SH-SY5Y (cell line): ENCODE results near the gene MAVS.
A peak's percentile ranks its signal among the peaks of the same experiment; 100 is the strongest.

ENCODE experiments used
- GATA2 ChIP-seq: IDR thresholded peaks from 2 replicates; pipeline ENCODE4 v1.6.1; 2011; ENCODE audit warnings: mild to moderate bottlenecking, low read depth, low read length
- GATA3 ChIP-seq: IDR thresholded peaks from 2 replicates; pipeline ENCODE4 v1.6.1; 2011; ENCODE audit warnings: low read depth, mild to moderate bottlenecking, low read length, moderate library complexity

MAVS gene

DNA sequence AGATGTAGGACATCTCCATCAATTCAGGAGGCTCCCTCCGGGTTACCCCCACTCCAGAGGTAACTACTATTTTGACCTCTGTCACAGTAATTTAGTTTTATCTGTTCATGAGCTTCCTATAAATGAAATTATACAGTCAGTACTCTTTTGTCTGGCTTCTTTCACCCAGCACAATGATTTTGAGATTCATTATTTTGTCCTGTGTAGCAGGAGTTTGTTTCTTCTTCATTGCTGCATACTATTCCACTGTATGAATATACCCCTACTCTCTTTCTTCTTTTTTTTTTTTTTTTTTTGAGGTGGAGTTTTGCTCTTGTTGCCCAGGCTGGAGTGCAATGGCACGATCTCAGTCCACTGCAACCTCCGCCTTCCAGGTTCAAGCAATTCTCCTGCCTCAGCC lies 38.1 kb upstream of the MAVS start:
- no peak for TF ChIP-seq GATA3
- no peak for TF ChIP-seq GATA2

GRCh38 chr20:3811467-3812258 lies 35.0 kb upstream of the MAVS start:
- no peak for TF ChIP-seq GATA3
- TF ChIP-seq GATA2: peak; percentile 36

GRCh38 chr20:3812259-3812681 lies 34.4 kb upstream of the MAVS start:
- TF ChIP-seq GATA2 (no peak), GATA3 (no peak)

DNA sequence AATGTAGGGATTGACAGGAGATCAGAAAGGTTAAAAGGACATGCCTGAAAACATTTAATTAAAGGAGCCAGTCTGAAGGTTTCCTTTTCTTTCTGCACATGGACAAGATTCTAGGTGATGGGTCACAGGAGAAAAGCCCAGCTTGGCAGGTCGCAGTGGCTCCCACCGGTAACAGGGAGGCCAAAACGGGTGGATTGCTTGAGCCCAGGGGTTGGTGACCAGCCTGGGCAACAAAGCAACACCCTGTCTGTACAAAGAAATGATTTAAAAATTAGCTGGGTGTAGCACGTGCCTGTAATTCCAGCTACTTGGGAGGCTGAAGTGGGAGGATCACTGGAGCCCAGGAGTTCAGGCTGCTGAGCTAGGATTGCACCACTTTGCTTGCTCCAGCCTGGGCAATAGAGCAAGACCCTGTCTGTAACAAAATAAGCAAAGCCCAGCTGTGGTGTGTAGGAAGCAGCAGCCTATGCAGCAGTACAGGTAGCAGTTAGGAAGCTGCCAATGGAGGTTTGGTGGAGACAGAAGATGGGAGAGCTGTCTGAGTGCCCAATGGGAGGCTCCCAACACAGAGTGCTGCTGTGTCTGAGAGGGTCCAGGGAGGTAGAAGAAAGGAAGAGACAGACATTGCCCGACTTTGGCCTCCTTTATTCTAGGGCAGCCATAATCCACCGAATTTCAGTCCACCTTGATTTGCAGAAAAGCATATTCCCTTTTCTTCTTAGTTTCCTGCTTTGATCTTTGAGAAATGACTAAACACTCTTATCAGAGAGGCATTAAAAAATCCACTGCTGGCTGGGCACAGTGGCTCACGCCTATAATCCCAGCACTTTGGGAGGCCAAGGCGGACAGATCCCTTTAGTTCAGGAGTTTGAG lies 33.4 kb upstream of the MAVS start:
- TF ChIP-seq GATA2 (no peak), GATA3 (no peak)

- no peak for TF ChIP-seq GATA2
- TF ChIP-seq GATA3: no peak
Observed at GRCh38 chr20:3813848-3814581, 32.6 kb upstream of the MAVS start.

- TF ChIP-seq GATA3: no peak
- no peak for TF ChIP-seq GATA2
Observed at GRCh38 chr20:3814928-3815495, 31.6 kb upstream of the MAVS start.

- TF ChIP-seq GATA2 (no peak), GATA3 (no peak)
Observed at GRCh38 chr20:3815703-3816315, 30.8 kb upstream of the MAVS start.

DNA sequence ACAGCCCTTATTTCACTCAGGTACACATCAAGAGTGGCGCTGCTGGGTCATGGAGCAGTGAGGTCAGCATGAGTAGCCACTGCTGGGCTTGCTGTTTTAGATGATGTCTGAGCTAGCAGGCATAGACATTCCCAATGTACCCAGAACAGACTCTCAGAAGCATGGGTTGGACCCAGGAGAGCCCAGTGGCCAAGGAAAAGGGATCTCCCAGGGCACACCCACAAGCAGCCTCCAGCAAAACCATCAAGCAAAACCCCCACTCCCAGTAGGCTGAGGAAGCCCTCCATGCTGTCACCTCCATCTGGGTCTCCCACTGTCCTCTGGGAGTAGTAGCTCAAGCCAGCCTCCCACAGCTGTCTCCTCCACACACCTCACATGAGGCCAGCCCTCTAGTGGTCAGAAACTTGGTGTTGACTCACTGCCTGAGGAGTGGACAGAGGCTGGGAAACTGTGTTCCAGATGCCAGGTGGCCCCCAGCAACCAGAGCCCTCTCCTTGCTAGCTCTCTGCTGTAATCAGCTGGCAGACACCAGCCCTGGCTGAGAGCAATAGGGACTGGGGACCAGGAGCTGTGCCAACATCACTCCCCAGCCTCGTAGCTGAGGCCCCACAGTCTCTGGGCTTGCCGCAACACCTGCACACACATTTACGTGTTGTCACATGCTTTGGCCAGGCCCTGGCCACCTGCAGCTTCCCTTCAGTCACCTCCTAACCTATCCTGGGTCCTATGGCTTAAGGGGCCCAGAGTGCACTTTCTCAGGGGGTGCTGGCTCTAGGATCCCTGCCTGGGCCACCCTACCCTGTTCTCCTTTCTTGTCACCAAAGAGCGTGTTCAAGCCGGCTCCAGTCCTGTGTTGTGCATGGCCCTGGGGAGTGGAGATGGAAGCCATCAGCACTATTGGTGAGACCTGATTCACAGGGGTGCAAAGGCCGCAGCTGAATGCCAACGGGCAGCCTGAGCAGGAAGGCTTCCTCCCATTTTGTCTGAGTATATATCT lies 28.2 kb upstream of the MAVS start:
- TF ChIP-seq GATA3 (no peak), GATA2 (no peak; the same call in 1 of the 2 replicates)

GRCh38 chr20:3819411-3820047 lies 27.1 kb upstream of the MAVS start:
- no peak for TF ChIP-seq GATA2
- no peak for TF ChIP-seq GATA3

DNA sequence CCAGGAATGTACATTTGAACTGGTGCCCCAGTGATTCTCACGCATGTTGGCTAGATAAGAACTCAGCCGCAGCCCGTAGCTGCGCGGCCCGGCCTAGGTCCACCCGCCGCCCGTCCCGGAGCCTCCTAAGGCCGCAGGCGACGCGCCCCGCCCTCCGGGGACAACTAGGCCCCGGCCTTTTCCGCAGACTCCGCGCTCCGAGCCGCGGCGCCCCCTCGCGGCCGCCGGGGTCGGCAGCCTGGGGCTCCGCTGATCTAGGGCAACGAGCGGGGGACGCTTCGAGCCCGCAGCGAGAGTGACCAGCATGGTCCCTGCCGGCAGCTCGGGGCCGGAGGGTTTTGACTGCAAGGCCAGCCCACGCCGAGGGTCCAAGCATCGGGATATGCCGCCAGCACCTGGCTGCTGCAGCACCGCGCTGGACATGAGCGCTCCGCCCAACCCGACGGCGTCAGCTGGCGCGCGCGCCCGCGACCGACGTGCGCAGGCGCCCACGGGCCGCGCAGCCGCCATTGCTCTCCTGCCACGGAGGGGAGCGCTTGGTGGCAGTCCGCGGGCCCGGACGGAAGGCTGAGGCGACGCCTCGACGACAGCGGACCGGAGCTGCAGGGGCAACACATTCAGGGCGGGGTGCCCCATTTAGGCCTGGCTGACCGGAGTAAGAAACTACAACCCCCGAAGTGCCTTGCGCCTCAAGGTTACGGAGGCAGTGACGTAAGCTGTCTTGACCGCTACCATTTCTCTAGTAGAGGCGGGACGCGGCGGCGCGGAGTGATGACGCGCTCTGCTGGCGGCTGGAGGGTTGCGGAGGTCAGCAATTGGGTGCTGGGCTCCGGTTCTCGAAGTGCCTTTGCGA lies 26.4 kb upstream of the MAVS start, which contains the start of gene AP5S1:
Gene AP5S1, plus strand, starts transcription at position 500 of the 853 bp plus-strand sequence. CDS start 1,571 bp downstream, outside the sequence.
- TF ChIP-seq GATA3: no peak
- TF ChIP-seq GATA2: no peak
